K562 (cell line): ENCODE data around the gene GEMIN4. TPM values are rescaled to one million over a fixed set of nuclear protein-coding genes. Genes with fewer than 3 reads are reported as not detected.

Experiments used
- CHD1 ChIP-seq: fragments of 200-600 bp; sonication (generic); IDR thresholded peaks from one replicate; pipeline ENCODE4 v1.6.1; 2012; ENCODE audit warnings: mild to moderate bottlenecking, moderate library complexity, low read length, inconsistent platforms
- CHD2 ChIP-seq: IDR thresholded peaks from 2 replicates; pipeline ENCODE4 v1.6.1; 2011; ENCODE audit warnings: low read depth, low read length
- COPS2 ChIP-seq: fragments of 450-650 bp; conservative IDR thresholded peaks from 2 replicates; pipeline ENCODE4 v1.6.1; 2016; ENCODE audit warnings: mild to moderate bottlenecking, moderate library complexity
- ERF ChIP-seq: fragments of 450-650 bp; formaldehyde crosslinking; IDR thresholded peaks from 2 replicates; pipeline ENCODE4 v1.4.0; 2020; ENCODE audit warnings: mild to moderate bottlenecking, mixed read lengths
- ETV6 ChIP-seq, 3 experiments: fragments of 150-350 bp in 1 of 3; sonication (generic) in 1 of 3; formaldehyde crosslinking in 1 of 3; IDR thresholded peaks; 2 replicates each; pipeline versions ENCODE4 v1.6.1 to v1.8.0; 2014 to 2022; ENCODE audit warnings: borderline replicate concordance in 2 of 3, low read depth in 2 of 3, antibody characterized with exemption in 1 of 3, low read length in 1 of 3, mild to moderate bottlenecking in 1 of 3, missing genetic modification reagents in 1 of 3
- HMBOX1 ChIP-seq: sonication (generic); IDR thresholded peaks from 2 replicates; pipeline ENCODE4 v1.6.1; 2016
- PHF8 ChIP-seq: fragments of 200-600 bp; sonication (generic); IDR thresholded peaks from 2 replicates; pipeline ENCODE4 v1.6.1; 2012; ENCODE audit warnings: mixed run types, mild to moderate bottlenecking, inconsistent platforms, low read length, moderate library complexity, borderline replicate concordance
- SAFB ChIP-seq: fragments of 200-400 bp; formaldehyde crosslinking; IDR thresholded peaks from 2 replicates; pipeline ENCODE4 v1.6.1; 2017; ENCODE audit warnings: low read depth, low read length, borderline replicate concordance
- SIN3A ChIP-seq, 2 experiments: fragments of 150-350 bp in 1 of 2; IDR thresholded peaks; 2 replicates each; pipeline ENCODE4 v1.6.1; 2011 to 2016; ENCODE audit warnings: borderline replicate concordance in 2 of 2, low read depth in 2 of 2, low read length in 2 of 2, mild to moderate bottlenecking in 2 of 2, moderate library complexity in 2 of 2; ENCODE audit not compliant: control insufficient read depth in 1 of 2
- SNAPC5 ChIP-seq: fragments of 250-450 bp; sonication (Bioruptor Pico); IDR thresholded peaks from 2 replicates; pipeline ENCODE4 v1.8.0; 2021; ENCODE audit warnings: moderate library complexity, mild to moderate bottlenecking, inconsistent platforms
- THAP12 ChIP-seq: fragments of 250-450 bp; sonication (Bioruptor Pico); IDR thresholded peaks from 2 replicates; pipeline ENCODE4 v1.9.0; 2021; ENCODE audit warnings: mild to moderate bottlenecking, inconsistent platforms
- USF1 ChIP-seq: sonication (generic); formaldehyde crosslinking; IDR thresholded peaks from 2 replicates; pipeline ENCODE4 v1.9.0; 2022; ENCODE audit warnings: mild to moderate bottlenecking, missing genetic modification reagents
- ZFPM2 ChIP-seq: fragments of 250-450 bp; sonication (Bioruptor Pico); IDR thresholded peaks from 2 replicates; pipeline ENCODE4 v1.5.1; 2022; ENCODE audit warnings: mild to moderate bottlenecking
- ZNF592 ChIP-seq: fragments of 450-650 bp; IDR thresholded peaks from 2 replicates; pipeline ENCODE4 v1.6.1; 2017; ENCODE audit warnings: antibody characterized with exemption, mild to moderate bottlenecking
- polyA plus RNA-seq, 8 experiments: library from polyadenylated mRNA; depleted of rRNA in 4 of 8; stranded (reverse) in 5 of 8; unstranded in 3 of 8; fragments of >200 nt; fragmentation: Nextera tagmentation in 2 of 8; fragmentation: Illumina TruSeq in 1 of 8; extraction: Ambion mirVana in 2 of 8; extraction: Trizol in 1 of 8; gene quantifications; 2 replicates each; pipeline versions ENCODE4 v1.2.1 to v1.2.3, GENCODE V29; 2011 to 2014; ENCODE audit warnings: inconsistent platforms in 1 of 8, missing spikeins in 1 of 8
- total RNA-seq, 7 experiments: library from RNA; depleted of rRNA in 6 of 7; stranded (reverse); fragments of >200 nt in 6 of 7; fragmentation: Illumina TruSeq in 2 of 7; extraction: Trizol in 2 of 7; gene quantifications; 2 replicates each; pipeline versions ENCODE4 v1.2.1 to v1.2.3, GENCODE V29; 2011 to 2021; ENCODE audit warnings: low replicate concordance in 1 of 7

GEMIN4 gene
- total and polyA plus RNA-seq, 9 of the 15 experiments (the other 6 are each of a cell fraction or from before 2014, with no cell fraction given) = 1.8 to 42.5 (median 10.8) TPM

- TF ChIP-seq ZNF592 = 0 out of 2 replicates have a peak, but pooled peaks have one; percentile 16
- peak in 1 of 2 experiments; percentile 25; a peak in 1 of 4 replicates for TF ChIP-seq SIN3A (IDR thresholded peaks at IDR 0.05; ENCODE audit: borderline replicate concordance in 2 of 2, control insufficient read depth in 1 of 2, low read depth in 2 of 2, low read length in 2 of 2)
- TF ChIP-seq ERF (CRISPR knock-in tag) = no peak
- TF ChIP-seq PHF8 = peak; percentile 66; the same call in 1 of the 2 replicates
- no peak for TF ChIP-seq CHD2
- TF ChIP-seq SAFB = no peak
- TF ChIP-seq THAP12 (CRISPR knock-in tag) = no peak
- TF ChIP-seq CHD1 = no peak
- TF ChIP-seq COPS2 = no peak
- TF ChIP-seq HMBOX1 = no peak
- TF ChIP-seq ETV6 (IDR thresholded peaks at IDR 0.05; ENCODE audit: borderline replicate concordance in 1 of 2, low read depth in 2 of 2, low read length in 1 of 2) = no peak
- no peak for TF ChIP-seq ETV6 (CRISPR knock-in tag; IDR thresholded peaks at IDR 0.05; ENCODE audit: borderline replicate concordance)
- no peak for TF ChIP-seq SNAPC5 (CRISPR knock-in tag)
- TF ChIP-seq USF1 = no peak
- no peak for TF ChIP-seq ZFPM2
These were observed 19.8 kb downstream of the GEMIN4 start, which contains the start of gene TLCD3A (continued) for GRCh38 chr17:732067-732901.
